Globus pallidus (tissue), 1 donor: ENCODE results near the gene LRP2.
A peak's percentile ranks its signal among the peaks of the same experiment; 100 is the strongest.
"Not testable (repeated sequence)": the region's sequence is repeated elsewhere in the genome, so short reads cannot be mapped to it uniquely, and the experiment has no call there.

Source experiments
- DNase-seq: peaks from one replicate; pipeline ENCODE4 v3.0.0-alpha.2; 2015; ENCODE audit warnings: low spot score

LRP2 gene

GRCh38 chr2:169348321-169349024 lies 13.9 kb downstream of the LRP2 start:
- peak; percentile 89 for DNase-seq

DNA sequence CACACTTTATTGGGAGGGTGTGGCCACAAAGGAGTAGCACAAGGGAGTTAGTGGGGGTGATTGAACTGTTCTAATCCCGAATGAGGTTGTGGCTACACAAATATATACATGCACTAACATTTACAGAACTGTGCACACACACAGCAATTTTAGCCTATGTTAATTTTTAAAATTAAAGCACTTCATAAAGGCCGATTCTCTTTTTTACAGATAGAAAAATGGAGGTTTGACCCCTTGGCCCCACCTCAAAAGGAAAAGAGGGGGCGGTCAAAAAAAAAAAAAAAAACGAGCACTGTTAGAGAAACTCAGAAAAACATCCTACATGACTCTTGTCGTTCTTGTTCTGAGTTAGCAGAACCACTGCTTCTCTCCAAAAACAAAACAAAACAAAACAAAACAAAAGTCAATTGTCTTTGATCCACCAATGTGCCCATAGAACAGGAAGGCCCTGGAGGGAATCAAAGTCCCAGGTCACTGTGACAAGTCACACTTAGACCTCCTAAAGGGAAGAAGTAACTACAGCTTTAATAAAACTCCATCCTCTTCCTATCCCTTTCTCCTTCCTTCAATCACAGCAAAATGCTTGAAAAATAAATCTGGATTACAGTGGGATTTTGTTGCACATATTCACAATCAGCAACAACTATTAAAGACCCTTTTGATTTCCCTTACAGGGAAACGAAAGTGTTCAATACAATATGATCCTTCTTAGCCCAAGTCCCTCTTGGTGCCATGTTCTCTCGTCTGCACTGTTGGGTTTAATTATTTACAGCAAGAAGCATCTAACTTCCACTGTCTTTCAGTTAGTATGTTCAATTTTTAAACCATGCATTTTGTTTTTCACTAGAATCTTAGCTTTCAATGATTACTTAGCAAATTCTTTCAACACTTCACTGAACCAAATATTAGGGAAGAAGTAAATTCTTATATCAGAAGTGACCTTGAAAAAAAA lies 16.6 kb downstream of the LRP2 start:
- peak; percentile 83 for DNase-seq

DNA sequence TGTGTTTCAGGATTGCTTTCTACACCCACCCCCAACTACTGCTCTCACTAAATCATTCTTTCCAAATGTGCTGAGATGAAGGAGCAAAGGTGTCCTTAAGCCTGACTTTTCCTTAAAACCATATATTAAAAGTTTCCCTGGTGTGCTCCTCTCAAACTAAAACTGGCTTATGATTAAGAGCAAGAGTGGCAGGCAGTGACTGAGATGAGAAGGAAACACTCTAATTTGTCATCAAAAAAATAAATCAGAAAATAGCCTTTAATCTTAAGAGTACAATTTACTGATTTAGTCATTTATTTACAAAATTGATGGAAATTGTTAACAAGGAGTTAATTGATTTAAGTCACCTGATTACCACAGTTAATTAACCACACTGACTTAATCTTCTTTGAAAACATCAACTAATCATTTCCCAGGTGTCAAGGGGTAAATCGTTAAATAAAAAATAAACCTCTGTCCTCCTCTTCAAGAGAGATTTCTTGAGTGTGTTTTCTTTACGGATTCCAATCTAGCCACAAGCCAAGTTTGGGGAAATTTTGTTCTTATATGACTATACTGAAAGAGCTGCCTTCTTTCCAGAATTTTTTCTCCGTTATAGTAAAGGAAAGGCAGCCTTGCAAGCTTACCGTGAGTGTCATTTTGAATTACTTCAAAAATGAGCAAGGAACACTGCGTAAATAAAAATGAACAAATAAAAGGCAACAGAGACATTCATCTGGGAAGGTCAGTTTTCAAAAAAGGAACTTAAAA lies 17.4 kb downstream of the LRP2 start:
- no peak for DNase-seq

GRCh38 chr2:169343202-169343601 lies 19.1 kb downstream of the LRP2 start:
- DNase-seq = no peak

DNA sequence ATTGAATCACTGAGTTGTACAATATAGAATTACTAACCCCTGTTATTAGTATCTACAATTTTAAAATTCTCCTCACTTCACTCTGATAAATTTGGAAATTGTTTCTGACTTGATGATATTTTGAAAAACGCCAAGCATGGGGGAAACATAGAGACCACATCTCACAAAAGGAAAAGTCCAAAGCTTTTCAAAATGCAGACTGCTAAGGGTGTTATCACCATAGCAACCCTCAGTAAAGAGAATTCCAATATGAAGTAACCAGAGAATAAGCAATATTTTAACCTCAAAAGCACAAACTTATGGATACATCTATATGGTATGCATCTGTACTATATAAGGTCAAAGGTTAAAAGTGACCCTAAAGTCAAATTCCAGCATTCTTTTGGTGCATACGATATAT lies 22.7 kb downstream of the LRP2 start:
- DNase-seq = no peak

- no peak for DNase-seq
Observed at GRCh38 chr2:169336695-169337094, 25.6 kb downstream of the LRP2 start.

DNA sequence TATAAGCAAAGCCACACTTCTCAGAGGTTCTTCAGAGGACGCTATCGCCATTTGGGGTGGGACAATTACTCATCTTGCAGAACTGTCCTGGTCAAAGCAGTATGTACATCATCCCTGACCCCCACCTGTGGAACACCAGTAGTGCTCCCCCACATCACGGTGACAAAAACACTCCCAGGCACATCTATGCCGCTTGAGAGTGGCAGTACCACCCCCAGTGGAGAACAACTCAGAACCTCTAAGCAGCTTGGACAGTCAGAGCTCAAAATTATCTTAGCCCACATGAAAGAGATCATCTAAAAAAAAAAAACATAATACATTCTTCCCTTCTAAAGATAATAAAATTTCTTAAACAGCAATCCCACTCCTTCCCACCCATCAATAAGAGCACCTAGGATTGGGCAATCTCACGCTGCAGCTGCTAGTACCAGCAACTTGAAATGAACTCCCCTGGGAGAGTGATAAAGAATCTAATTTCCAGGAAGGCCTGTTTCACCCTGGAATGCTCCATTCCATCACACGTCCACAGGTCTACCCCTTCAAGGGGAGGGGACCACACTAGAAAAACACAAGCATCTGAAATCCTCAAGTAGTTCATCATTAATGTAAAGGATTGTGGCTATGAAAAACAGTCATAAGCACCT lies 31.7 kb downstream of the LRP2 start:
- DNase-seq = no peak

GRCh38 chr2:169329688-169330554 lies 32.4 kb downstream of the LRP2 start:
- no peak for DNase-seq

- no peak for DNase-seq
Observed at GRCh38 chr2:169328785-169329184, 33.5 kb downstream of the LRP2 start.

DNA sequence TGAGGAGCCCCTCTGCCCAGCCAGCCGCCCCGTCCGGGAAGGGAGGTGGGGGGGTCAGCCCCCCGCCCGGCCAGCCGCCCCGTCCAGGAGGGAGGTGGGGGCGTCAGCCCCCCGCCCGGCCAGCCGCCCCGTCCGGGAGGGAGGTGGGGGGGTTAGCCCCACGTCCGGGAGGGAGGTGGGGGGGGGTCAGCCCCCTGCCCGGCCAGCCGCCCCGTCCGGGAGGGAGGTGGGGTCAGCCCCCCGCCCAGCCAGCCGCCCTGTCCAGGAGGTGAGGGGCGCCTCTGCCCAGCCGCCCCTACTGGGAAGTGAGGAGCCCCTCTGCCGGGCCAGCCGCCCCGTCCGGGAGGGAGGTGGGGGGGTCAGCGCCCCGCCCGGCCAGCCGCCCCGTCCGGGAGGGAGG lies 34.5 kb downstream of the LRP2 start:
- DNase-seq = not testable (repeated sequence)

DNA sequence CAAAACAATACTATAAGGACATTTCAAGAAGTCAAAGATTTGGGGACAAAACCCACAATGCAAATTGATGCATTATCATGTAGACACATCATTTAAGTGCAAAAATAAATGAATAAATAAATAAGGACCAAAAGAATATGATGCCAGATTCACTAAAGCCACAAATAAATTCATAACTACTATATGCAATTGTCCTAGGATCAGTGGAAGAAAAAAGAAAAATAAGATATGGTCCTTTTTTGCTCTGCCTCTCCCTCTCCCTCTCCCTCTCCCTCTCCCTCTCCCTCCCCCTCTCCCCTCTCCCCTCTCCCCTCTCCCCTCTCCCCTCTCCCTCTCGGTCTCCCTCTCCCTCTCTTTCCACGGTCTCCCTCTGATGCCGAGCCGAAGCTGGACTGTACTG lies 36.4 kb downstream of the LRP2 start:
- not testable (repeated sequence) for DNase-seq

DNA sequence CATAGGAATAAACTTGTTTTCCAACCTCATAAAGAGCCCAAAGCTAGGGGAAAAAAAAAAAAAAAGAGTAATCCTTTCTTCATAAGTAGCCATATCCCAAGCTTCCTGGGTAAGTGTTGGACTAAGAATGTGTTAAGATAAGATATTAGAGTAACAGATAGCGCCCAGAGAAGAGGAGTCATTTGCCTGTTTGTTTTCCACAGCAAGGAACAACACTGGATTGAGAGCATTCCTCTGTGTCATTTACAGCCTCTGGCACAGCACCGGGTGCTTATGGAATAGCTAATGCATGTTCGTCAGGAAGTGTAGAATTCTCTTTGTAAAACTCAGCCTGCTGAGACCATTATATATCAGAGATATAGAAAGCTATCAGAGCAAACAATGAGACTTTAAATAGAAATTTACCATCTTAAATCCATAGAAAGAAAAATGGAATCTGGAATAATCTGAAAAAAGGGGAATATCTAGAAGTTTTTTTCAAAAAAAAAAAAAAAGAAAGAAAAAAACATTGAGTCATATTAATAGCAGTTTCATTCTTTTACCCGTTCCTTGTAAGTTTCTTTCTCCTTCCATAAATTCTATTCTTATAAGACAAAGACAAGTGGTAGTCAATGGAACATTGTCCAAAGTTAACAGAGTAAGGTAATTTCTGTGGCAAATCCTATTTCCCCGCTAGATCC lies 37.6 kb downstream of the LRP2 start:
- no peak for DNase-seq

- DNase-seq = no peak
Observed at GRCh38 chr2:169323841-169324240, 38.5 kb downstream of the LRP2 start.

- no peak for DNase-seq
Observed at GRCh38 chr2:169320561-169320960, 41.8 kb downstream of the LRP2 start.

DNA sequence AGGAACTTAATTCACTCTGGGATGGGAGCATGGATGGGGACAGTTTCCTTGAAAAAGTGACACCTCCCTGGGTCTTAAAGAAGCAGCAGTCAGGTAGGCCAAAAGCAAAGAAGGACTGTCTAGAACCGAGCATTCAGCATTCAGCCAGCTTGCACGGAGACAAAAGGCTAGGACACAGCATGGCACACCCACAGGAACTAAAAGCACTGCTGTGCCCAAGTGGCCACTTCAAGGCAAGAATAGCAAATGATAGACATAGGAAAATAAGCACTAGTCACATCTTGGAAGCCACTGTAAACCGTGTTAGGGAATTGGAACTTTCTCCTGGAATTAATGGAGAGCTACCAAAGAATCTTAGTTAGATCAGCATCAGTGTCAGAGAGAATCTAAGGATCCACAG lies 47.0 kb downstream of the LRP2 start:
- no peak for DNase-seq

DNA sequence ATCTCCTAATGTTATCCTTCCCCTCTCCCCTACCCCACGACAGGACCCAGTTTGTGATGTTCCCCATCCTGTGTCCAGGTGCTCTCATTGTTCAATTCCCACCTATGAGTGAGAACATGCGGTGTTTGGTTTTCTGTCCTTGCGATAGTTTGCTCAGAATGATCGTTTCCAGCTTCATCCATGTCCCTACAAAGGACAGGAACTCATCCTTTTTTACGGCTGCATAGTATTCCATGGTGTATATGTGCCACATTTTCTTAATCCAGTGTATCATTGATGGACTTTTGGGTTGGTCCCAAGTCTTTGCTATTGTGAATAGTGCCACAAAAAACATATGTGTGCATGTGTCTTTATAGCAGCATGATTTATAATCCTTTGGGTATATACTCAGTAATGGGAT lies 54.0 kb downstream of the LRP2 start:
- not testable (repeated sequence) for DNase-seq

DNA sequence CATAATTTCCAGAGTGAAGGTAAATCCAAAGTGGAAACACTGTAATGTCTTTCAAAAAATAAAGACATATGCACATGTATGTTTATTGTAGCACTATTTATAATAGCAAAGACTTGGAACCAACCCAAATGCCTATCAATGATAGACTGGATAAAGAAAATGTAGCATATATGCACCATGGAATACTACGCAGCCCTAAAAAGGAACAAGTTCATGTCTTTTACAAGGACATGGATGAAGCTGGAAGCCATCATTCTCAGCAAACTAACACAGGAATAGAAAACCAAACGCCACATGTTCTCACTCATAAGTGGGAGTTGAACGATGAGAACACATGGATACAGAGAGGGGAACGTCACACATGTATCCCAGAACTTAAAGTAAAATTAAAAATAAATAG lies 57.6 kb downstream of the LRP2 start:
- DNase-seq = not testable (repeated sequence)

- peak; percentile 46 for DNase-seq
Observed at GRCh38 chr2:169303579-169304305, 58.6 kb downstream of the LRP2 start.

GRCh38 chr2:169302364-169302763 lies 60.0 kb downstream of the LRP2 start:
- DNase-seq = peak; percentile 62
